Measurements from ENCODE around the gene PDE5A. TPM values are rescaled to one million over a fixed set of nuclear protein-coding genes. Genes with fewer than 3 reads are reported as not detected.

Gene PDE5A
- total and polyA plus RNA-seq, 10 of the 15 experiments (the other 5 are each of a cell fraction or from before 2014, with no cell fraction given), result under 0.01 to 3.9 (median 0.26) TPM; not detected in 1

GRCh38 chr4:119653990-119654389 is 25.4 kb upstream of the PDE5A start (continued):
- TF ChIP-seq TARDBP (IDR thresholded peaks at IDR 0.05; ENCODE audit: borderline replicate concordance) (no peak), SKIL (IDR thresholded peaks at IDR 0.05; ENCODE audit: low read depth, poor library complexity, severe bottlenecking) (no peak)

DNA sequence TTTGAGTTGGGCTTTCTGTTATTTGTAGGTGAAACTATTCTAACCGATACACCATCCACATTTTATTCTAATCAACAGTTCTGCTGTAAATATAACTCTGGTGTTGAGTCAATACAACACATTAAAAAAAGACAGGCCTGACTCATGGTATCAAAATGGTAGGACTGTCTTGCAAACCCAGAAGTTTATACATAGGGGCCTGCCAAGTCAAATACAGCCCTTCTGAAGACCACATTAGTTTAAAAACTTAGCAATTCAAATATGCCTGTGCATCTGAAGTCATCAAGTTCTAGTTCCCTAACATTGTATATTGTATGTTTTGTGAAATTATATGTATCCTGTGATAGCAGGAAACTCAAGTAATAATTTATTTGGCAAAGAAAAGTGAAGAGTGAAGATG is 24.4 kb upstream of the PDE5A start:
- ATAC-seq (no peak), DNase-seq (ENCODE audit: low read depth, low spot score) (no peak), FAIRE-seq (no peak)
- Histone ChIP-seq H3K9me3 (replicated peaks; ENCODE audit: control insufficient read depth, insufficient read depth, low read length) (no peaks in the 10 kb centered on the region), H3K27me3 (replicated peaks in 1 of 2; ENCODE audit: control insufficient read depth in 2 of 2, insufficient read depth in 2 of 2, low read length in 1 of 2) (no peaks in the 10 kb centered on the region), H4K20me1 (ENCODE audit: control insufficient read depth, insufficient read depth) (no peaks in the 10 kb centered on the region), H3K4me2 (ENCODE audit: control insufficient read depth, insufficient read depth) (no peak overlapping the region), H3K9ac (ENCODE audit: control insufficient read depth, insufficient read depth, low read length) (no peak overlapping the region), H2AFZ (ENCODE audit: control insufficient read depth, low read depth, low read length) (no peak overlapping the region), H3K4me1 (ENCODE audit: control insufficient read depth, insufficient read depth, low read length) (no peaks in the 10 kb centered on the region), H3K36me3 (ENCODE audit: control insufficient read depth in 2 of 2, insufficient read depth in 2 of 2, low read length in 1 of 2) (no peaks in the 10 kb centered on the region), H3K4me3 (no peak overlapping the region), H3K27ac (ENCODE audit: control insufficient read depth, insufficient read depth) (no peak overlapping the region), H3K79me2 (ENCODE audit: control insufficient read depth, insufficient read depth, low read length) (no peaks in the 10 kb centered on the region)
- ChIA-PET CTCF (interaction anchor here (1.0 to 1.6 kb wide), 2 partner anchors 11 kb away, joined by 3 to 4 read pairs; no protein-coding TSS in a partner anchor), POLR2A (no interaction called here), SMC1A (ENCODE audit: uncharacterized antibody, unreplicated experiment) (interaction anchor here (1.4 to 2.1 kb wide), 2 partner anchors 9 to 90 kb away, joined by 3 to 7 read pairs; no protein-coding TSS in a partner anchor), RAD21 (ENCODE audit: unreplicated experiment) (no interaction called here)
- in situ Hi-C loops (cut with MboI), result no loop called here
- intact Hi-C loops (cut with micrococcal nuclease; ENCODE audit: unreplicated experiment), result no loop called here
- 24% methylated on average over 1 of the region's 1 CpG for WGBS (ENCODE audit: insufficient coverage, insufficient replicate concordance, low lambda C conversion rate, missing lambda C conversion rate)
- no TSS peak for BruUV-seq (replicated peaks)
- no peak for TF ChIP-seq PAX5 (IDR thresholded peaks at IDR 0.05; ENCODE audit: borderline replicate concordance, low read depth, low read length)
- TF ChIP-seq JUND (IDR thresholded peaks at IDR 0.05; ENCODE audit: low read depth, low read length), result no peak
- TF ChIP-seq, protein P1, sequence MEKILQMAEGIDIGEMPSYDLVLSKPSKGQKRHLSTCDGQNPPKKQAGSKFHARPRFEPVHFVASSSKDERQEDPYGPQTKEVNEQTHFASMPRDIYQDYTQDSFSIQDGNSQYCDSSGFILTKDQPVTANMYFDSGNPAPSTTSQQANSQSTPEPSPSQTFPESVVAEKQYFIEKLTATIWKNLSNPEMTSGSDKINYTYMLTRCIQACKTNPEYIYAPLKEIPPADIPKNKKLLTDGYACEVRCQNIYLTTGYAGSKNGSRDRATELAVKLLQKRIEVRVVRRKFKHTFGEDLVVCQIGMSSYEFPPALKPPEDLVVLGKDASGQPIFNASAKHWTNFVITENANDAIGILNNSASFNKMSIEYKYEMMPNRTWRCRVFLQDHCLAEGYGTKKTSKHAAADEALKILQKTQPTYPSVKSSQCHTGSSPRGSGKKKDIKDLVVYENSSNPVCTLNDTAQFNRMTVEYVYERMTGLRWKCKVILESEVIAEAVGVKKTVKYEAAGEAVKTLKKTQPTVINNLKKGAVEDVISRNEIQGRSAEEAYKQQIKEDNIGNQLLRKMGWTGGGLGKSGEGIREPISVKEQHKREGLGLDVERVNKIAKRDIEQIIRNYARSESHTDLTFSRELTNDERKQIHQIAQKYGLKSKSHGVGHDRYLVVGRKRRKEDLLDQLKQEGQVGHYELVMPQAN (conservative IDR thresholded peaks at IDR 0.05), result no peak
- TF ChIP-seq, protein P2, sequence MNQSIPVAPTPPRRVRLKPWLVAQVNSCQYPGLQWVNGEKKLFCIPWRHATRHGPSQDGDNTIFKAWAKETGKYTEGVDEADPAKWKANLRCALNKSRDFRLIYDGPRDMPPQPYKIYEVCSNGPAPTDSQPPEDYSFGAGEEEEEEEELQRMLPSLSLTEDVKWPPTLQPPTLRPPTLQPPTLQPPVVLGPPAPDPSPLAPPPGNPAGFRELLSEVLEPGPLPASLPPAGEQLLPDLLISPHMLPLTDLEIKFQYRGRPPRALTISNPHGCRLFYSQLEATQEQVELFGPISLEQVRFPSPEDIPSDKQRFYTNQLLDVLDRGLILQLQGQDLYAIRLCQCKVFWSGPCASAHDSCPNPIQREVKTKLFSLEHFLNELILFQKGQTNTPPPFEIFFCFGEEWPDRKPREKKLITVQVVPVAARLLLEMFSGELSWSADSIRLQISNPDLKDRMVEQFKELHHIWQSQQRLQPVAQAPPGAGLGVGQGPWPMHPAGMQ (IDR thresholded peaks at IDR 0.05; ENCODE audit: borderline replicate concordance), result no peak
- TF ChIP-seq, protein P3, sequence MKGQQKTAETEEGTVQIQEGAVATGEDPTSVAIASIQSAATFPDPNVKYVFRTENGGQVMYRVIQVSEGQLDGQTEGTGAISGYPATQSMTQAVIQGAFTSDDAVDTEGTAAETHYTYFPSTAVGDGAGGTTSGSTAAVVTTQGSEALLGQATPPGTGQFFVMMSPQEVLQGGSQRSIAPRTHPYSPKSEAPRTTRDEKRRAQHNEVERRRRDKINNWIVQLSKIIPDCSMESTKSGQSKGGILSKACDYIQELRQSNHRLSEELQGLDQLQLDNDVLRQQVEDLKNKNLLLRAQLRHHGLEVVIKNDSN (IDR thresholded peaks at IDR 0.05; ENCODE audit: borderline replicate concordance, extremely low read length, insufficient read depth, low read depth, low read length), result no peak
- TF ChIP-seq YY1 (IDR thresholded peaks at IDR 0.05; ENCODE audit: low read depth, low read length), result no peak
- TF ChIP-seq KLF5 (IDR thresholded peaks at IDR 0.05; ENCODE audit: partially characterized antibody), result no peak
- TF ChIP-seq EED (IDR thresholded peaks at IDR 0.05; ENCODE audit: low read depth), result no peak
- no peak for TF ChIP-seq DPF2 (IDR thresholded peaks at IDR 0.05)
- TF ChIP-seq ATF3 (IDR thresholded peaks at IDR 0.05; ENCODE audit: borderline replicate concordance, extremely low read depth, low read depth, low read length), result no peak
- TF ChIP-seq MEF2A (IDR thresholded peaks at IDR 0.05; ENCODE audit: insufficient read depth, low read depth, low read length), result no peak
- no peak for TF ChIP-seq JUNB (IDR thresholded peaks at IDR 0.05)
- TF ChIP-seq MLLT1 (IDR thresholded peaks at IDR 0.05), result no peak

Measured in GM12878 (cell line).